Gastroesophageal sphincter (tissue), 3 donors: Measurements from ENCODE around the gene HSPA12B.

Experiments used
- CTCF ChIP-seq, 4 experiments: fragments of 200-600 bp in 2 of 4; fragments of 450-650 bp in 2 of 4; sonication (generic) in 1 of 4; IDR thresholded peaks; one replicate each; pipeline ENCODE4 v1.5.1; 2017 to 2019; ENCODE audit warnings: antibody characterized with exemption in 4 of 4, mild to moderate bottlenecking in 2 of 4, moderate library complexity in 2 of 4
- EP300 ChIP-seq: sonication (generic); formaldehyde crosslinking; IDR thresholded peaks from one replicate; pipeline ENCODE4 v1.6.1; 2017; ENCODE audit warnings: antibody characterized with exemption, mild to moderate bottlenecking
- POLR2A ChIP-seq, 2 donors: fragments of 450-650 bp; IDR thresholded peaks; one replicate each; pipeline ENCODE4 v1.6.1; 2017; ENCODE audit warnings: antibody characterized with exemption in 2 of 2, mild to moderate bottlenecking in 2 of 2, moderate library complexity in 1 of 2

- TF ChIP-seq CTCF (IDR thresholded peaks at IDR 0.05) (no peak), POLR2A (IDR thresholded peaks at IDR 0.05) (no peak), EP300 (no peak)
Observed at GRCh38 chr20:3798908-3799248, 66.4 kb downstream of the HSPA12B start.
